Activated CD8-positive, alpha-beta memory T cell treated with anti-CD3 and anti-CD28 coated beads for 1 hour (primary cell): ENCODE results near the gene TRIM9.

Experiments used
- DNase-seq, 2 donors: peaks; one replicate each; pipeline ENCODE4 v3.0.0-alpha.2; 2020; ENCODE audit warnings: low read depth in 1 of 2; ENCODE audit errors: extremely low read depth in 1 of 2

The TRIM9 gene

DNA sequence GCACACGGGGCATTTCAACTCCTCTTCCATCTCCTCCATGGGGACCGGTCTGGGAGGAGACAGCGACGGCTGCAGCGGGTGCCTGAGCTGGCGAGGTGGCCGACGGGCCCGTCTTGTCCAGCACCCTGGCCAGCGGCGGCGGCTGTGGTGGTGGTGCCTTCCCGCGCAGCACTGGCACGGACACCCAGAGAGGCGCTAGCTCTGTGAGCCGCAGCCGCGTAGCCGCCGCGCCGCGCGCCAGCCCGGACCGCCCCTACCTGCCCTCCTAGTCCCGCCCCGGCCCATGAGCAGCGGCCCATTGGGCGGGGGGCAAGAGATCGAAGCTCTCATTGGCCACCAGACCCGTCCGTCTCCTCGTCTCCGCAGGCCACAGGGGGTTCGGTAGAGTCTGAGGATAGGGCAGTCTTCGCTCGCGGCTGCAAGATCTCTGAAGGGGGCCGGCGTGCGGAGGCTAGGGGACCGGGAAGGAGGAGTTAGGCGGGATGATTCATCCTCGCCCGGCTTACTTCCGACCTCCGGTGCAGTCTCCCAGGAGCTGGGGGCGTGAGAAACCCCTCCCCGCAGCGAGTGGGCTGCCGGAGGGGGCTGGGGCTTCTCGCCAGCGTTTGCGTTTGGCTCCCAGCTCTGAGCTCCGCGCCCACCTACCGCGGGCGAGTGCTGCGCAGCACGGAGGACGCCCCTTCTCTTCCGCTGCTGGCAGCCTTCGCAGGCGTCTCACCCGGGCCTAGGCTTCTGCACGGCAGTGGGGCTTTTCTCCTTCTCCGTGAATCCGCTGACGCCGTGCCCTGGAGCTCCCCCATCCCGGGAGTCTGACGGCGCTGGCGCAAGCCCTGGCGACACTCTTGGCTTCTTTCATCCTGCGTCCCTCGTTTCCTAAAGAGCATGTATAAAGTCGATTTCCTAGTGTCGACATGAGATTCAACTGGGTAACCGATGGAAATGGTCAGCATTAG lies at the start of gene TRIM9:
Gene TRIM9 (minus strand): TSS at position 205 of the 953 bp plus-strand sequence. CDS start 166 bp downstream, at position 39.
- DNase-seq: peak; percentile 73 to 84

DNA sequence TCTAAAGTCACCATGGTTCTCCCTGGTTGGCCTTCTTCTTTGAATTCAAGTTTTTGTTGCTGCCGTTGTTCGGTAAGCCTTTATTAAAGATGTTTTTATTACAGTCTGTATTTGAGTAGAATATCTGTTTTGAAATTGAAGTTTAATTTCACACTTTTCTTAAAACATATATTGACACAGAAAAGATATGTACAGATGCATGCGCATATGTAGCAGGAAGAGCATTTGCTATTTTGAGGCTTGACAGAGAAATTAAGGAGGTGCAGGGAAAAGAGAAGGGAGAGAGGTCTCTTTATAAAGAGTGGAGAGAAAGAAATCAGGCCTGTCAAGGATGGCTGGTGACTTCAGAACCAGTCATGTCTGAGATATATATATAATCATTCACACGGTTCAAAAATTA lies 46.0 kb upstream of the TRIM9 start:
- no peak for DNase-seq

DNA sequence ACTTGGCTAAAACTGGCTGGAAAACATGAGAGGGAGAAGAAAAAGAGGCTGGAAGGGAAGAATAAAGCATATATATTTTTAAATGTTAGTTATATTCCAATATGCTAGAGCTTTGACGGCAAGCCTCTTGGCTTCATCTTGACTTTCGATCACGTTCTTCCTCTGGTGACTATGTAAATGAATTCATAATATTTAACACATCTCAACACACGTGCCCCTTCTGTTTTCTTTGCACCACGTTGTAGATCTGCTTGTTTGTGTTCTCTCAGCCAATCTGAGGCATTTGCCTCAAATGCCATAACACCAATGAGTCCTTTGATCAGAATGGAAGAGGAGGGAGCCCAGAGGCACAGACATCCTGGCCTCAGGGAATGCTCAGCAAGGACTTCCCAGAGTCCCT lies 45.4 kb upstream of the TRIM9 start:
- no peak for DNase-seq

DNA sequence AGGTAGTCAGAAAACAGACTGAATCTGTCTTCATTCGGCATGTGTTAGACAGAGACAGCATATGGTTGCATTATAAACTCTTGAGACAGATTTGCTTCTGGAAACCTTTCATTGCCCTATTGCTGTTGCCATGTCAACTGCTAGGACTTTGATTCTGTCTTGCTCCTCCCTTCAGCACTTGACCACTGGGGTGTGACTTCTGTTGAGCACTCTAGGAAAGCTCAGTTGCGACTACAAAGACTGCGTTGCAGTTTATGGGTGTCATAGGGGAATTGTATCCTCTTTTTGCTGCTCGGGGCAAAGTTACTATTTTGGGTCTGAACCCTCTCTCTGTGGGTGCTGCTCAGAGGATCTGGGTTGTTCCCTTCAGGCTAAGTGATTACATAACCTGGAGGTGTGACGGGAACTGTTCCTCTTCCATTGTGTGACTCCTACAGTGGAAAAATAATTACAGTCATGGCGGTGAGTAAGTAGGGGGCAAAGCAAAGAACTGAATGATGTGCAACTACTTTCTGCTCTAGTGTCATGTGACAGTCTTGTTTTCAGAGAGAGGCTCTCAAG lies 44.3 kb upstream of the TRIM9 start:
- DNase-seq: no peak

DNA sequence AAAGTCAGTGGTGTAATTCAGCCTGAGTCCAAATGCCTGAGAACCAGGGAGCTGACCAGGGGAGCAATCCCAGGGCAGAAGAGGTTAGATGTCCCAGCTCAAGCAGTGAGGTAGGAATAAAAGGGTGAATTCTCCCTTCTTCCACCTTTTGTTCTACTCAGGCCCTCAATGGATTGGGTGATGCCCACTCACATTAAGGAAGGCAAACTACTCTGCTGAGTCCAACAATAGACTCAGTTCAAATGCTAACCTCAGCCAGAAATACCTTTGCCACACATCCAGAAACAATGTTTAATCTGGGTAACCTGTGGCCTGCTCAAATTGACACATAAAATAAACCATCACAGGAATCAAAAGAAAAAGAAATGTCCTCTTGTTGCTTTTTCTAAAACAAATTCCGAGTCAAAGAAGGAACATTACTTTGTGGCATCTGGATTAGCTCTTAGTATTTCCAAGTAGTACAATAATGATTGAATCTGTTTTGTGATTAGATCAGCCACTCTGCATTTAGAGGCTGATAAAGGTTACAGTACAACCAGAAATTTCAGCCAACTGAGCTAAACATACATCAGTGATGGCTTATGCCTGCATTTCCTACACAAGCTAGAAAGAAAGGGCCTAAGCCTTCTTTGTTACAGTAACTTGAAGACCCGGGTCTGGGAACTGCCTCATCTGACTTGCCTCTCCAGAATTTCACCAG lies 43.6 kb upstream of the TRIM9 start:
- no peak for DNase-seq

DNA sequence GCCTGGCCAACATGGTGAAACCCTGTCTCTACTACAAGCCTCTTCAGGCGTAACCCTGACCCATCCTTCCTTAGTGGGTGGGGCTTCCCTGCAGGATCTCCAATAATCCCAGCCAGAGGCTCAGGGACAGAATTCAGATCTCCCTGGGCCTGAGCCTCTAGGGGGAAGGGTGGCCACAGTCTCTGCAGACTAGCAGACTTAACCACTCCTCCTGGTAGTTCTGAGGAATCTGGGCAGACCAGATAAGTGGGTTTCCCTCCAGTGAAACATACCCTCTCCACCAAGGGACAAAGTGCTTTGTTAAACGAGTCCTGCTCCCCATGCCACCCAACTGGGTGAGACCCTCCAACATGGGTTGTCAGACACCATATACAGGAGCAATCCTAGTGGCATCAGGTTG lies 36.6 kb upstream of the TRIM9 start:
- no peak for DNase-seq

DNA sequence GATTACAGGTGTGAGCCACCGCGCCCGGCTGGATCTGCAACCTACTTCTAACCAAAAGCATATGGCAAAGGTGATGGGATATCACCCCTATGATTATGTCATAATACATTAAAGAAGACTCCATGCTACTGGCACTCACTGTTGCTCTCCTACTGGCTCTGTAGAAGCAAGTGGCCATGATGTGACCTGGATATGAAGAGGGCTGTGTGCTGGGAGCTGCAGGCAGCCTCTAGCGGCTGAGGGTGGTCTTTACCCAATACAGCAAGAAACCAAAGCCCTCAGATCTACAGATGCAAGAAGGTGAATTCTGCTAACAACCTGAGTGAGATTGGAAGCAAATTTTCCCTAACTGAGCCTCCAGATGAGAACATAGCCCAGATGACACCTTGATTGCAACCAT lies 34.2 kb upstream of the TRIM9 start:
- DNase-seq: no peak

DNA sequence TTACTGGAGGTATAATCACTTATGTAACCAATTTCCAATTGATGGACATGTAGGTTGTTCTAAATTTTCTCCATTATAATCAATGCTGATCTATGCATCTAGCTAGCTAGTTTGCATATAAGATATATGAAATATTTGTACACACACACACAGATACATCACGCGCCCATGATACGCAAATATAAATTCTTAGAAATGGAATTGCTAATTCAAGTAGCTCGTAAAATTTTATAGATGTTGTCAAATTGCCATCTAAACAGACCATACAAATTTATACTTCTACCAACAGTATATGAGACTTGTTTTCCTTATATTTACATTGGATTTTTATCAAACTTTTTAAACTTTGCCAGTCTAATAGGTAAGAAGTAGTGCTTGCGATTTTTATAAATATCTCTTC lies 29.1 kb upstream of the TRIM9 start:
- no peak for DNase-seq

DNA sequence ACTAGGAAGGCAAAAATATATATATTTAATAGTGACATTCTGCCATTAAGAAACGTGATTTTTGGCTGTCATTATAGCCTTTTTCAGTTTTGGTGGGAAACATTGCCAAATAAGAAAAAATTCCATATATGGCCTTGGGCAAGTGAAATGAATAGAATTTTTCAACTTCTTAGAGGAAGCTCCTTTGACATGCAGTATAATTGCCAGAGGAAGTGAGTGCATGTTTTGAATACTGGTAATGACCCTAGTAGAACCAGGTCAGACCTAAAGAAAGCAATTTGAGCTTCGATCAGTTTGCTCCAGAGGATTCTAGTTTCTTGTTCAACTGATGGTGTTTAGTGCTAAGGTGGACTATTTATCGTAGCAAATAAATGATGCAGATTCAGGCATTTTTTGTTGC lies 26.2 kb upstream of the TRIM9 start:
- DNase-seq: no peak

DNA sequence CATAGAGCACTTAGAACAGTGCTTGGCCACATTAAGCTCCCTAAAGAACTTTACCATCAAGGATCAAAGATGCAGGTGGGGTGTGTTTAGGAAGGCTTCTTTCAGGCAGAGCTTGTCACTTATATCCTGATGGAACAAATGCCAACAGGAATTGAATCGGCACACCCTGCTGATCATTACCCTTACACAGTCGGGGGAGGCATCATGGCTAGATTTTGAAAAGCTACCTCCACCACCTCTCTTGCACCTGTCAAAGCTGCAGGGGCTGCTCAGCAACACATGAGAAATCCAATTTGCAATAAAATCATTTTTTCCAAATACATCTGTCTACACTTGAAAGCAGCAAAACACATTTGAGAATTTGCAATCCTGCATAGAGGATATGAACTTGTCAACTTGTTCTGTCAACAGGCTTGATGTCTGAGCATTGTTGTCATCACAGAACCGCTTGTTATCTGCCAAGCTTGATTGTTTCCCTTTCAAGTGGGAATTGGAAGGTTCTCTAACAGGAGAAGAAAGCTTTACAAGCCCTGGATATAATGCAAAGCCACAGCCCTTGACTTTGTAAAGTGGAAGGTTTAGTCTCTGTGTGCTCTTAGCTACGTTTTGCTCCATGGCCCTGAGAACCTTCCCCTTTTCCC lies 24.6 kb upstream of the TRIM9 start:
- no peak for DNase-seq

DNA sequence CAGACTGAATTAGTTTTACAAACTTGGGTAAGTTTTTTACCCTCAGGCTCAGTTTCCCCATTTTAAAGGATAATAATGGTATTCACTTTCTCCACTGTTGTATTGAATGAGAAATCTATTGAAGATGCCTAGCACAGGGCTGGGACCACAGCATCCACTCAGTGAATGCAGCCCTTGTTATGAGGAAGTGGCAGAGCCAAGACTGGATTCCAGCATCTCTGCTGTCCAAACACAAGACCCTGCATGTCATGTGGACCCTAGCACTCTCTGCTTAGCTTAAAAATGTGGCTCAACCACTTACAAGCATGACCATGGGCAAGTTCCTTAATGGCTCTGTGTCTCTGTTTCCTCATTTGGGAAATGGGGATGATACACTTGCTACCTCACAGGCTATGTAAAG lies 24.1 kb upstream of the TRIM9 start:
- no peak for DNase-seq

DNA sequence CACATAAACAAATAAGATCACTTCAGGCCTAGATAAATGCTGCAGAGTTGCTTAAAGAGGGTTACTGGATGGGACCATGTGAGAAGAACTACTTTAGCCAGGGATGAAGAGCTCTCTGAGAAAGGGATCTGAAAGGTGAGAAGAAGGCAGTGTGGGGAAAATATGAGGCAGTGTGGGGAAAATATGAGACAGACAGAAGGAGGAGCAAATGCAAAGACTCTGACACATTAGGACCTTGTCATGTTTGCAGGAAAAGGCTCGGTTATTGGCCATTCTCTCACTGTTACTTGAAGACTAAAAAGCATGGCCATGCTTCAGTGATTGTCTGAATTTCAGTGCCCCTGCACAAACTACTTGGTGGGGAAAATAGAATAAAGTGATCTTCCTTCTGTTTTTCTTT lies 22.7 kb upstream of the TRIM9 start:
- DNase-seq: no peak

DNA sequence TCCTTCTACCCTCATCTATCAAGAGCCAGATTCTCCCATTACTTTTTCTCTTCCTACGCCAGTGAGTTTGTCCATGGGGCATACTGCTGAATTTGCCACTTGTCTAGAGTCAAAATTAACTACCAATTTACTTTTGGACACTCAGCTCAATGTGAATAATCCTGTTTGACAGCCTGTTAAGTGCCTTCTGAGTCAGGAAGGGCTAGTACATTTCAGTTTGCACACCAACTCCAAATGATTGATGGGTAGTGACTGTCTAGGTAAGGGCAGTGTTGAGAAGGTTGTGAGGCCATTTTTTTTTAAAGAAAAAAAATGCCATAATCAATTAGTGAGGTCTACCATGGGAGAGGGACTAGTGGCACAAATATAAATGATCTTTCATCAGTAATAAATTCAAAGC lies 21.8 kb upstream of the TRIM9 start:
- no peak for DNase-seq

DNA sequence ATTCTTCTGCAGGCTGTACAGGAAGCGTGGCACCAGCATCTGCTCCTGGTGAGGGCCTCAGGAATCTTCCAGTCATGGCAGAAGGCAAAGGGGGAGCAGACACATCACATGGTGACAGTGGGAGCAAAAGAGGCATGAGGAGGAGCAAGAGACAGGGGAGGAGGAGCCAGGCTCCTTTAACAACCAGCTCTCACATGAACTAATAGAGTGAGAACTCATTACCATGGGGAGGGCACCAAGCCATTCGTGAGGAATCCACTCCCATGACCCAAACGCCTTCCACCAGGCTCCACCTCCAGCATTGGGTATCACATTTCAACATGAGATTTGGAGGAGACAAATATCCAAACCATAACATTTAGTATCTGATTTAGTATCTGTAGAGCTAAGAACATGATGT lies 14.7 kb upstream of the TRIM9 start:
- no peak for DNase-seq

DNA sequence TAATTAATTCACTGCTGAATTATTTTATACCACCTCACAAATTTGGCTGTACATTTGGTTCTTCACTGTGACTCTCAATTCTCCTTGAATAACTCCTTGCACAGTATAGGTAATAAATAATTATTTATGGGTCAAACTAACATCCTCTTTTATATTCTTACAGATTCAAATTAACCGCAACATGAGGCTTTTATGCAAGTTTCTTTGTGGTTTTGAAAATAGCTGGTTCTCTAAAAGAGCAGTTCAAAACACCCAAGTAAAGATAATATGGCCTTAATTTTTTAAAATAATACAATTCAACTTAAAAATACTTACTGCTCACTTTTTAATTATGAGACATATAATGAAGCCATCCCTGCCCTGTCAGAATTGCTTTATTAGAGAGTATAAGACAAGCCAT lies 12.9 kb upstream of the TRIM9 start:
- DNase-seq: no peak

DNA sequence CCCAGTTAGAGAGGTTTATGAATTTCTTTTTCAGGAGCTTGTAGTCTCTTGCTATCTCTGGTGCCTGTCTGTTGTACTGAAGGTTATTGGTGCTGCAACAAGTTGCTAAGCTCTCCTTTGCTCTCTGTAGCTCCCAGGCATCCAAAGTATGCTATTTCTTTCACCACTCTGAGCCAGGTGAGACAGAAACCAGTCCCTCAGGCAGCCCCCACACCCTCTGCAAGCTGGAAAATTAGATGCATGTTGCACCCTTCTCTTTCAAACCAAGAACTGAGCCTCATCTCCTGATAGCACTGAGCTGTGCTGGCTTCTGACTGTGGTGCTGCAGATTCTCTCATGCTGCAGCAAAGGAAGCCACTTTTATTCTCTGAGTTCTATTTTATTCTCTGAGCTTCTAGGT lies 9.6 kb upstream of the TRIM9 start:
- DNase-seq: no peak

DNA sequence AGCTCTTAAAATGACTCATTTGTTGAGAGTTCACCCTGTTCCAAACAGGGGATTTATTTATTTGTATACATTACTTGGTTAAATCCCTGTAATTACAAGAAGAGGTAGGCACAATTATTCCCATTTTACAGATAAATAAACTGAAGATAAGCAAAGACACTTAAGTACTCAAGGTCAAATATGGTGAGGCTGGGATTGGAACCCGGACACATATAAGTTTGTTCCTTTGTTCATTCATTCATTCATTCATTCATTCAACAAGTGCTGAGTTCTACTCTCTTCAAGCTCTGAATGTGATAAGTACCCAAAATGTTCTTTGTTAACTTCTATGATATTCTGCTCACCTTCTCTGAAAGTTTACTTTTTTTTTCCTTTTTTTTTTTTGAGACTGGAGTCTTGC lies 2.4 kb upstream of the TRIM9 start:
- DNase-seq: no peak

DNA sequence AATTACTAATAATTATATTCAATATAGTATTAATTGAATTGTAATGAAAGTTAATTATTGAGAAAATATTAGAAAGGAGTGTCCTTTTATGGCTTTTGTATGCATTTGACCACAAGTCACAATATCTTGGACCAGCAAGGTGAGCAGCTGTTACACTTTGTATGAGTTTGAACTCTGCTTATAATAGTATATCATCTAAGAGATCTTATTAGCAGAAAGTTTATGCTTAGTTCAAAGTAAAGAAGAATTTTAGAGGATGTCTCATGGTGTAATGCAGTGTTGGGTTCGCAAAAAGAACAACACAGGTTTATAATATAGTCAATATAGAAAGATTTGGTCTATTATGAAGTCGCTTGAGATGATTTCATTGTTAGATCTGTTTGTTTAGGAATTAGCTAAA lies 2.0 kb upstream of the TRIM9 start:
- DNase-seq: no peak

DNA sequence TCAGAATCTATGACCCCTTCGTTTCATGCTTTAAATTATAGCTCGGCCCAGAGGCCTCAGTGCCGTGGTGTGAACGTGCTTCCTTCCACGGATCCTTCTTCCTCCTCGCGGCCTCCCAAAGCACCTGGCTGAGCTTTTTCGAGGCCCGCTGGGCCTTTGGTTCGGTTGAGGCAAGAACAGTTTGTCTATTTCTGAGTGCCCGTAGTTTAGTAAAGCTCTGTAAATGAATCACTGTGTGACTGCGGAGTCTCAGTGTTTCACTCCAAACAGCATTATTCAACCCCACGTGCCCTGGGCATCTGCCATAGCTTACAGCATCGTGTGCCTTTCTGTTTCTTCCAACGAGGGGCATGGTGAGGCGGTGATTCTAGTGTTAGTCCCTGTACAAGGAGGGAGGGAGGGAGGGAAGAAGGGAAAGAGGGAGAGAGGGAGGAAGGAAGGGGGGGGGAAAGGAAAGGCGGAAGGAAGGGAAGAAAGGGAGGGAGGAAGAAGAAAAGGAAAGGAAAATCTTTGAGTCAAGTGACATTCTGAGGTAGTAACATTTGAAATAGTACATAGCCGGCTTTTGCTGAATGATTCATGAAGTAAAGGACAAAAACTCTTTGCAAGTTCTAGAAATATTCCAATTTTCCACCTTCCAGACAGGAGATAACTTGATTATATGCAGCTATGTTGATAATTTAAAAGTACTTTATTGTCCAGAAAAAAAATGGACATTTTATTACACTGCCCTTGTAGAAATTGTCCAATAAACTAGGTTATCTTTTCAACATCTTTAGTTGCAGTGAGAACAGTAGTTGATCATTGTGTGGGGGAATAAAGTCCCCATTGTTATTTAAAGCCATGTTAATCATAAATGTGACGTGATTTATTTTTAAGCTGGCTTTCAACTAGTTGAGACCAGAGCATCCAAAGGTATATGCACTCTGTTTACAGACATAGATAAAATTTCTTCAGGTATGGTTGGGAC lies 1.2 kb upstream of the TRIM9 start:
- DNase-seq: no peak

DNA sequence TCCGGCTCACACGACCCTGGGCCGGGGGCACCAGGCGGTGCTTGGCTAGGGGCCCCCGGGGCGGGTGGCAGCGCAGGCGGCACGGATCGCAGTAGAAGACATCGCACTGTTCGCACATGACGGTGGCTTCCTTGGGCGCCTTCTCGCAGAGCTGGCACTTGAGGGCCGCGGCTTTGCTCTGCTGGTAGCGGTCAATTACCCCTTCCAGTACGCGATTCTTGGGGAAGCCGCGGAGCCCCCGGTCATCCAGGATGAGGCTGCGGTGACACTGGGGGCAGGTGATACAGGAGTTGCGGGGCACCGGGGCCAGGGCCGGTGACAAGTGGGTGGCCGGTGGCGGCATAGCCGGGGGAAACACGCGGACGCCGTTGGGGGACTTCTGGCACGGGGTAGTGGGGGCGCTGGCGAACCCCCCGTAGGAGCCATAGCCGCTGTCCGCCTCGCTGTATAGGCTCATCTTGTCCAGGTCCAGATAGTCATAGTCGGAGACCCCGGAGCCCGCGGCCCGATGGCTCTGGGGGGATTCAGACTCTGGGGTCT lies 553 bp downstream of the TRIM9 start:
- no peak for DNase-seq
